Gastrocnemius medialis (tissue), 4 donors: Measurements from ENCODE around the gene SON.

Experiments
- CTCF ChIP-seq, 5 experiments: fragments of 450-650 bp in 3 of 5; fragments of 200-600 bp in 2 of 5; sonication (generic) in 2 of 5; IDR thresholded peaks in 4 of 5; conservative IDR thresholded peaks in 1 of 5; 1 replicate in 4 of 5; 2 replicates in 1 of 5; pipeline ENCODE4 v1.5.1; 2016 to 2019; ENCODE audit warnings: antibody characterized with exemption in 5 of 5, mild to moderate bottlenecking in 3 of 5, moderate library complexity in 3 of 5
- POLR2A ChIP-seq, 2 donors: fragments of 450-650 bp; IDR thresholded peaks; one replicate each; pipeline ENCODE4 v1.6.1; 2017; ENCODE audit warnings: antibody characterized with exemption in 2 of 2, mild to moderate bottlenecking in 2 of 2, moderate library complexity in 2 of 2

- TF ChIP-seq CTCF (IDR thresholded peaks at IDR 0.05 in 4 of 5, conservative IDR thresholded peaks at IDR 0.05 in 1 of 5): no peak
- TF ChIP-seq POLR2A (IDR thresholded peaks at IDR 0.05): no peak
Measured at GRCh38 chr21:33518899-33519298, 23.9 kb upstream of the SON start.
